ENCODE measurements around the gene ACSBG1.

ACSBG1 gene

DNA sequence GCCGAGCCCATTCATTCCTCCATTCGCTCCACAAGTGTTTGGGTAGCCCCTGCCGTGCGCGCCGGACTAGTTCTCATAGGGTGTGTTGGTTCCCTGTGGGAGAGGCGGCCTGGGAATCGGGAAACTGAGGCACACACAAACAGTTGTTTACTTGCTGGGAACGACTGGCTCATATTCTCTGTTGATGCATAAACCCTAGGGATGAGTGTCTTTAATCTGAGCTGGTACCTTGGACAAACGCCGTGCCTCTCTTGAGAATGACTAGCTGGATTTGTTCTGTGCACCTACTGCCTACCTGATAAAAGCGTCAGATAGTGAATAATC, 30.7 kb upstream of the ACSBG1 start:
- Histone ChIP-seq H3K9me3 (ENCODE audit: control insufficient read depth, insufficient read depth, low read depth, low read length) (no peaks in the 10 kb centered on the region), H3K4me3 (ENCODE audit: low read depth, low read length) (peak overlapping the region; percentile 49; the same call in 1 of the 2 replicates), H3K27me3 (ENCODE audit: control insufficient read depth, insufficient read depth, low read length) (peaks cover 9% of the 10 kb centered on the region; the same call in 1 of the 2 replicates), H3K27ac (ENCODE audit: low read depth, low read length) (no peak overlapping the region), H3K9ac (ENCODE audit: low read length) (no peak overlapping the region), H3K4me1 (ENCODE audit: control insufficient read depth, insufficient read depth, low read length) (no peaks in the 10 kb centered on the region), H3K36me3 (ENCODE audit: control insufficient read depth, insufficient read depth, low read length) (no peaks in the 10 kb centered on the region)

DNA sequence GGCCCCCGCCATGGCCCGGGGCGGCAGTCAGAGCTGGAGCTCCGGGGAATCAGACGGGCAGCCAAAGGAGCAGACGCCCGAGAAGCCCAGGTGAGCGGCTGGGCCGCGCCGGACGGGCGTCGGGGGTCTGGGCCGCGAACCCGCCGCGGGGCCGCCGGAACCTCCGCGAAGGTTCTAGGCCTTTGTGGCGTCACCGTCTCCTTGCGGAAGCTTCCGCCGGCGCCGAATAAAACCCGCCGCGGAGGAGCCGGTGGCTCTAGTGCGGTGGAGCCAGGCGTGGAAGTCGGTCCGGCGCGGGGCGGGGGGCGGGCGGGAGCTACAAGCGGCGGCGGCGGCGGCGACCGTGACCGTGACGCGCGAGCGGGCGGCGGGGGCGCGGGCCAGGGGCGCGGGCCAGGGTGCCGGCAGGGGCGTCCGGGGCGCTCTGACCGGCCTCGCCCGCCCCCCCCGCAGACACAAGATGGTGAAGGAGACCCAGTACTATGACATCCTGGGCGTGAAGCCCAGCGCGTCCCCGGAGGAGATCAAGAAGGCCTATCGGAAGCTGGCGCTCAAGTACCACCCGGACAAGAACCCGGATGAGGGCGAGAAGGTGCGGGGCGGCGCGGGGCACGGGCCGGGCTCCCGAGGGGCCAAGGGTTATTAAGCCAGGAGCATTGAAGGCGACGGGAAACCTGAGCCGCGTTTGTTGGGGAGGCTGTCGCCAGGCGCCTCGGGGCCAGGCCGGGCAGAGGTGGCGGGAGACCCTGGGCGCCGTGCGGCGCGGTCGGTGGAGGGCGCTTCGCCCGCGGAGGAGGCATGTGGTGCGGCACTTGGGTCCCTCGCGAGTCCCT, 30.2 kb upstream of the ACSBG1 start, which contains the start of gene DNAJA4:
Gene DNAJA4 (plus strand): TSS at position 259 of the 833 bp plus-strand sequence. CDS start 202 bp downstream, at position 461.
- Histone ChIP-seq H3K27me3 (ENCODE audit: control insufficient read depth, insufficient read depth, low read length) (peaks cover 9% of the 10 kb centered on the region; the same call in 1 of the 2 replicates), H3K4me3 (ENCODE audit: low read depth, low read length) (peak within 1 kb of the TSS; percentile 49), H3K36me3 (ENCODE audit: control insufficient read depth, insufficient read depth, low read length) (no peaks in the 10 kb centered on the region), H3K27ac (ENCODE audit: low read depth, low read length) (no peak within 1 kb of the TSS), H3K9ac (ENCODE audit: low read length) (no peak within 1 kb of the TSS), H3K9me3 (ENCODE audit: control insufficient read depth, insufficient read depth, low read depth, low read length) (no peaks in the 10 kb centered on the region), H3K4me1 (ENCODE audit: control insufficient read depth, insufficient read depth, low read length) (no peaks in the 10 kb centered on the region)

DNA sequence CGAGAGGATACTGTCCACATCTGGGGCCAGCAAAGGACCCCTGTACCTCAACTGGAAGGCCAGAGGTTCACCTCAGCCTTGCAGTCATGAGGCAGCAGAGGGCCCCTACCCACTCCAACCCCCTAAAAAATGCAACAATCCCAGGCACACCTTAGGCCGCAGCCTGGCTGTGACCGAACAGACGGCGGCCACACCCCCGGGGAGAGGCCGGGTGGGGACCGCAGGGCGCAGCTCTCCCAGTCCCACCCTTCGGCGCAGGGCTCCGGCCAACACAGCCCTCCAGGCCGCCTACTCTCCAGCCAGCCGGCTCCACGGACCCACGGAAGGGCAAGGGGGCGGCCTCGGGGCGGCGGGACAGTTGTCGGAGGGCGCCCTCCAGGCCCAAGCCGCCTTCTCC, 29.5 kb upstream of the ACSBG1 start:
- H3K36me3 ChIP-seq (ENCODE audit: control insufficient read depth, insufficient read depth, low read length), result no peaks in the 10 kb centered on the region
- H3K9ac ChIP-seq (ENCODE audit: low read length), result no peak overlapping the region
- peaks cover 9% of the 10 kb centered on the region; the same call in 1 of the 2 replicates for H3K27me3 ChIP-seq (ENCODE audit: control insufficient read depth, insufficient read depth, low read length)
- no peak overlapping the region for H3K27ac ChIP-seq (ENCODE audit: low read depth, low read length)
- H3K4me3 ChIP-seq (ENCODE audit: low read depth, low read length), result peak overlapping the region; percentile 39
- no peaks in the 10 kb centered on the region for H3K9me3 ChIP-seq (ENCODE audit: control insufficient read depth, insufficient read depth, low read depth, low read length)
- H3K4me1 ChIP-seq (ENCODE audit: control insufficient read depth, insufficient read depth, low read length), result no peaks in the 10 kb centered on the region

DNA sequence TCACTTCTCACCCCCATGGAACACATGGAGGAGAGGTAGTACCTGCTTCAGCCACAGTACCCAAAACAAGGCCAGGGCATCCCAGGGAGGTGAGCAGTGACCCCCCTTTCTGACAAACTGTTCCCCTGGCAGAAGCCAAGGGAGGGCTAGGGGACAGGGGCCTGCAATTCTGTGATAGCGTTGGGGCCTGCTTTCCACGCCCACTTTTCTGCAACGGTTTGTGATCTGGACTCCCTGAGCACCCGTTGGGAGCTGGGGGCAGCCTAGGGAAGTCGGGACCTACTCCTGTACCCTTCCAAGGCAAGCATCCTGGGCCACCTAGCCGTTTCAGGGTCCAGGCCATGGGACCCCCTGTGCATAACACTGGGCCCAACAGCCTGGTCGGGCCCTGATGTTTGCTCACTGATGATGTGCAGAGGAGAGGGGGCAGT, 29.0 kb upstream of the ACSBG1 start:
- Histone ChIP-seq H3K27me3 (ENCODE audit: control insufficient read depth, insufficient read depth, low read length) (peaks cover 9% of the 10 kb centered on the region; the same call in 1 of the 2 replicates), H3K9me3 (ENCODE audit: control insufficient read depth, insufficient read depth, low read depth, low read length) (no peaks in the 10 kb centered on the region)

DNA sequence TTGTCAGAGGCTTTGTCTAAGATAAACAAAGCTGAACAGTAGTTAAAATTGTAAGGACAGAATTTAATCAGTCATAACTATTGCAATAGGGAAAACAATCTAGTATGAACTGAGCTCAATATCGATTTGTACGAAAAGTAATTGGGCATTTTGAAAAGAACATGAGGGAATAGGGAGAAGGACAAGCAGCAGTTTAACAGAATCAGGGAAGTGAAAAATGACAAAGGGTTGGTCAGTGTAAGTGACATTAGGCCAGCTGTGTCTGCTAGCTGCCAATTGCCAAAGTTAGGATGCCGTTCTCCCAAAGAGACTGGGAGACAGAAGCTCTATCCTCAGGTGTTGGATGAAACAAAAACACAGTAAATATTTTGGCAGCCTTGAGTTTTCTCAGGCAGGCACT, 26.7 kb upstream of the ACSBG1 start:
- H3K9me3 ChIP-seq (ENCODE audit: control insufficient read depth, insufficient read depth, low read depth, low read length), result no peaks in the 10 kb centered on the region
- H3K4me1 ChIP-seq (ENCODE audit: control insufficient read depth, insufficient read depth, low read length), result no peaks in the 10 kb centered on the region
- no peaks in the 10 kb centered on the region for H3K36me3 ChIP-seq (ENCODE audit: control insufficient read depth, insufficient read depth, low read length)
- no peak overlapping the region for H3K4me3 ChIP-seq (ENCODE audit: low read depth, low read length)
- no peak overlapping the region for H3K9ac ChIP-seq (ENCODE audit: low read length)
- H3K27ac ChIP-seq (ENCODE audit: low read depth, low read length), result no peak overlapping the region
- peaks cover 9% of the 10 kb centered on the region; the same call in 1 of the 2 replicates for H3K27me3 ChIP-seq (ENCODE audit: control insufficient read depth, insufficient read depth, low read length)

More for the DNA sequence above, 29.0 kb upstream of the ACSBG1 start:
- no peak overlapping the region for H3K4me3 ChIP-seq (ENCODE audit: low read depth, low read length)
- no peak overlapping the region for H3K27ac ChIP-seq (ENCODE audit: low read depth, low read length)
- no peaks in the 10 kb centered on the region for H3K36me3 ChIP-seq (ENCODE audit: control insufficient read depth, insufficient read depth, low read length)
- H3K9ac ChIP-seq (ENCODE audit: low read length), result no peak overlapping the region
- no peaks in the 10 kb centered on the region for H3K4me1 ChIP-seq (ENCODE audit: control insufficient read depth, insufficient read depth, low read length)

DNA sequence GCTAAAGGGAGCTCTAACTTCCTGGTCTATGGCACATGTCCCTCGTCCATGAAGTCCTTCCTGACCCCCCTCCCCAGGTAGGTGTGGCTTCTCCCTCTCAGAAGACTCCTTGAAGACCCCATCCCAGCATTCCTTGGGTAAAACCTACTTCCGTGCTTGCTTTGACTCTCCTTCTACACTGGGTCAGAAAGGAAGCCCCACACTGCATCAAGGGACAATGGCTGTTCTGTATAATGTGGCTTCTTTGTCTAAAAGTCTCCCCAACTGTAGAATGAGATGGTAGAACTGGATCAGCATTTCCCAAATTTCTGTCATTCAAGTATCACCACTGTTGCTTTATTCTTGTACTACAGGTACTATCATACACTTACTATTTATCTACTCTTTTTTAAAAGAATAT, 26.1 kb upstream of the ACSBG1 start:
- no peaks in the 10 kb centered on the region for H3K36me3 ChIP-seq (ENCODE audit: control insufficient read depth, insufficient read depth, low read length)
- no peak overlapping the region for H3K4me3 ChIP-seq (ENCODE audit: low read depth, low read length)
- H3K9me3 ChIP-seq (ENCODE audit: control insufficient read depth, insufficient read depth, low read depth, low read length), result no peaks in the 10 kb centered on the region
- H3K27ac ChIP-seq (ENCODE audit: low read depth, low read length), result no peak overlapping the region
- no peaks in the 10 kb centered on the region for H3K4me1 ChIP-seq (ENCODE audit: control insufficient read depth, insufficient read depth, low read length)
- no peak overlapping the region for H3K9ac ChIP-seq (ENCODE audit: low read length)
- peaks cover 9% of the 10 kb centered on the region; the same call in 1 of the 2 replicates for H3K27me3 ChIP-seq (ENCODE audit: control insufficient read depth, insufficient read depth, low read length)

DNA sequence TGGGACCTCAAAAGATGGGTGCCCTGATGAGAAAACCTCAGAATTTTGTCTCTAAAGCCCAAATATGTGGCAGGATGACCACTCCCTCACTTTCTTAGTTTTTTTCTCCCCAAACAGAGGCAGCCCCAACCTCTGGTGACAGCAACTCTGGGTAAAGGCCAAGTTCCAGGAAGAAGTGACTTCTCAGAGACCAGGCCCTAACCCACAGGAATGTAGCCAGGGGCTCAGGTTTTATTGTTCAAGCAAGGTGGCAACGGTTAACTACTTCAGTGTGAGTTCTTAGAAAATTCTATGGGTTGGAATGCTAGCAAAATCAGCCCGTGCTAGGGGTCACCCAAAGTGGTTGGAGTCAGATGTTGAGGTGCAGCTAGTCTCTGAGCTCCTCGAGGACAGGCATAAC, 24.9 kb upstream of the ACSBG1 start:
- Histone ChIP-seq H3K36me3 (ENCODE audit: control insufficient read depth, insufficient read depth, low read length) (no peaks in the 10 kb centered on the region), H3K4me3 (ENCODE audit: low read depth, low read length) (no peak overlapping the region), H3K9me3 (ENCODE audit: control insufficient read depth, insufficient read depth, low read depth, low read length) (no peaks in the 10 kb centered on the region), H3K27me3 (ENCODE audit: control insufficient read depth, insufficient read depth, low read length) (no peaks in the 10 kb centered on the region), H3K9ac (ENCODE audit: low read length) (no peak overlapping the region), H3K4me1 (ENCODE audit: control insufficient read depth, insufficient read depth, low read length) (no peaks in the 10 kb centered on the region), H3K27ac (ENCODE audit: low read depth, low read length) (no peak overlapping the region)

DNA sequence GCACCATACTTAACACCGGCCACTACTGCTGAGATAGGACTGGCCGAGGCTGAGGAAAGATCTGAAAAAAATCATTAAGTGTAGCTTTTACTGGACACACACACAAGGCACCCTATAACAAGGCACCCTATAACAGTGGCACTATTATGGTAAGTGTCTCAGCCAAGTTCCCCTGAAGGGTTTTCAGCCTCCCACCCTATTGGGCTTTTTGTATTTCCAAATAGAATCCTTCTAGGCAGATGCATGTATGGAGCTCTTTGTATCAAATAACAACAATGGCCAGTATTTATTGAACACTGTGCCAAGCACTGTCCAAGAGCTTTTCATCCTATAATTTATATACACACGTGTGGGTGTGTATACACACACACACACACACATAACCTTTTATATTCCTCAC, 23.3 kb upstream of the ACSBG1 start:
- no peaks in the 10 kb centered on the region for H3K4me1 ChIP-seq (ENCODE audit: control insufficient read depth, insufficient read depth, low read length)
- H3K4me3 ChIP-seq (ENCODE audit: low read depth, low read length), result no peak overlapping the region
- no peaks in the 10 kb centered on the region for H3K36me3 ChIP-seq (ENCODE audit: control insufficient read depth, insufficient read depth, low read length)
- H3K27me3 ChIP-seq (ENCODE audit: control insufficient read depth, insufficient read depth, low read length), result no peaks in the 10 kb centered on the region
- H3K9ac ChIP-seq (ENCODE audit: low read length), result no peak overlapping the region
- H3K9me3 ChIP-seq (ENCODE audit: control insufficient read depth, insufficient read depth, low read depth, low read length), result no peaks in the 10 kb centered on the region
- H3K27ac ChIP-seq (ENCODE audit: low read depth, low read length), result no peak overlapping the region

DNA sequence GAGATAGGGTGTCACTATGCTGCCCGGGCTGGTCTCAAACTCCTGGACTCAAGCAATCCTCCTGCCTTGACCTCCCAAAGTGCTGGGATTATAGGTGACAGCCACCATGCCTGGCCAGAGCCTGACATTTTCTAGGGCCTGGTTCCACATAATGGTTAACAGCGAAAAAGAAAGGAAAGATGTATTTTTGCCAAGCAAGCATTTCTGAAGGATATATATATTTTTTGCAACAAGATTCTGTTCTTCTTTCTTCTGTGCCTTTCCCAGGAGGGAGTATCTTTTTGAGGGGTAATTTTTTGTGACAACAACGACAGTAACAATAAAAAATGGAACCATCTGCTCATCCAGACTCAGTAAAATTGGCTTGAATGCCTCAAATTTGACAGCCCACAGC, 21.7 kb upstream of the ACSBG1 start:
- H3K36me3 ChIP-seq (ENCODE audit: control insufficient read depth, insufficient read depth, low read length), result no peaks in the 10 kb centered on the region
- H3K4me3 ChIP-seq (ENCODE audit: low read depth, low read length), result no peak overlapping the region
- H3K9me3 ChIP-seq (ENCODE audit: control insufficient read depth, insufficient read depth, low read depth, low read length), result no peaks in the 10 kb centered on the region
- H3K9ac ChIP-seq (ENCODE audit: low read length), result no peak overlapping the region
- H3K4me1 ChIP-seq (ENCODE audit: control insufficient read depth, insufficient read depth, low read length), result no peaks in the 10 kb centered on the region
- no peaks in the 10 kb centered on the region for H3K27me3 ChIP-seq (ENCODE audit: control insufficient read depth, insufficient read depth, low read length)
- no peak overlapping the region for H3K27ac ChIP-seq (ENCODE audit: low read depth, low read length)

DNA sequence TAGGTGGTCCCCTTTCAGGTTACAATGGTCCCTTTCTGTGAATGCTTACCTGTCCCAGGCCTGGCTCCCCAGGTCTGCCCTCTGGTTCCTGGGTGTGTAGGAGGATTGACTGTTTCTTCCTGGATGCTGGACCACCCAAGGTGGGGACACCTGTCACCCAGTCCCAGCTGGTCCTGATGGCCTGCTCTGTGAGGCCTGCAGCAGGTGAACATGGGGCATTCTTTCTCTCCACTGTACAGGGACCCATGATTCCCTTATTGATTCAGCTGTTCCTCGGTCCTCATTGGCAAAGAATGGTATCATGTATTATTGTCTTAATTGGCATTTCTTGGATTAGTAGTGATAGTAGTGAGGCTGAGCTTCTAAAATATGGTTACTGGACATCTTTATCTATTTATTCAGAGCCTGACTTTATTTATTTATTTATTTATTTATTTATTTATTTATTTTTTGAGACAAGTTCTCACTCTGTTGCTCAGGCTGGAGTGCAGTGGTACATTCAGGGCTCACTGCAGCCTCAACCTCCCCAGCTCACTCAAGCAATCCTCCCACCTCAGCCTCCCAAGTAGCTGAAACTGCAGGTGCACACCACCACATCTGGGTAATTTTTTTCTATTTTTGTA, 21.2 kb upstream of the ACSBG1 start:
- no peaks in the 10 kb centered on the region for H3K36me3 ChIP-seq (ENCODE audit: control insufficient read depth, insufficient read depth, low read length)

DNA sequence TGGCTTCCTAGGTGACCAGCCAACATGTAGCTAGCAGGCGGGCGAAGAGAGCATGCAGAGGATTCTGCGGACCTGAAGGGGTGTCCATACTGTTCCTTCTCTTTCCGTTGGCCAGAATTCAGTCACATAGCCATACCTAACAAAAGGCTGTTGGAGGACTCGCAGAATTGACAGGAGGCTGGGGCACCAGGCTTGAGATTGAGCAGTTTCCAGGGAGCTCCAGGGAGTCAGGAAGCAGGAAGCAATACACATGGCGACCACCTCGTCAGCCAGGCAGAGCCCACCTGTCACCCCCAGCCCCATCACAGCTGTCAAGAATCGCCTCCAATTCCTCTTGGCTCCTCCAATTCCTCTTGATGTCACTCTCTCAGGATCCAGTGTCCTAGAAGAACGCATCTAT, 16.8 kb upstream of the ACSBG1 start:
- Histone ChIP-seq H3K9me3 (ENCODE audit: control insufficient read depth, insufficient read depth, low read depth, low read length) (no peaks in the 10 kb centered on the region), H3K9ac (ENCODE audit: low read length) (no peak overlapping the region), H3K36me3 (ENCODE audit: control insufficient read depth, insufficient read depth, low read length) (no peaks in the 10 kb centered on the region), H3K27ac (ENCODE audit: low read depth, low read length) (no peak overlapping the region), H3K27me3 (ENCODE audit: control insufficient read depth, insufficient read depth, low read length) (no peaks in the 10 kb centered on the region), H3K4me3 (ENCODE audit: low read depth, low read length) (no peak overlapping the region), H3K4me1 (ENCODE audit: control insufficient read depth, insufficient read depth, low read length) (no peaks in the 10 kb centered on the region)

More for the DNA sequence above, 21.2 kb upstream of the ACSBG1 start:
- Histone ChIP-seq H3K9ac (ENCODE audit: low read length) (no peak overlapping the region), H3K4me3 (ENCODE audit: low read depth, low read length) (no peak overlapping the region), H3K9me3 (ENCODE audit: control insufficient read depth, insufficient read depth, low read depth, low read length) (no peaks in the 10 kb centered on the region), H3K4me1 (ENCODE audit: control insufficient read depth, insufficient read depth, low read length) (no peaks in the 10 kb centered on the region), H3K27ac (ENCODE audit: low read depth, low read length) (no peak overlapping the region), H3K27me3 (ENCODE audit: control insufficient read depth, insufficient read depth, low read length) (no peaks in the 10 kb centered on the region)

Measured in HUES6 (cell line).